ENCODE measurements around the gene SCML2.
A peak's percentile ranks its signal among the peaks of the same experiment; 100 is the strongest.
"Not testable (repeated sequence)": the region's sequence is repeated elsewhere in the genome, so short reads cannot be mapped to it uniquely, and the experiment has no call there.

The SCML2 gene

GRCh38 chrX:18354369-18355223 is at the start of gene SCML2:
Gene SCML2 (minus strand): TSS chrX:18354688. CDS start chrX:18334071, 20,617 bp downstream.
- DNase-seq (ENCODE audit: low spot score) = peak; percentile 45

GRCh38 chrX:18401848-18402213 is 47.3 kb upstream of the SCML2 start:
- in situ Hi-C loops (cut with MboI; ENCODE audit: low sequenced_read_pairs, unreplicated experiment) = no loop called here
- TF ChIP-seq, protein P1, sequence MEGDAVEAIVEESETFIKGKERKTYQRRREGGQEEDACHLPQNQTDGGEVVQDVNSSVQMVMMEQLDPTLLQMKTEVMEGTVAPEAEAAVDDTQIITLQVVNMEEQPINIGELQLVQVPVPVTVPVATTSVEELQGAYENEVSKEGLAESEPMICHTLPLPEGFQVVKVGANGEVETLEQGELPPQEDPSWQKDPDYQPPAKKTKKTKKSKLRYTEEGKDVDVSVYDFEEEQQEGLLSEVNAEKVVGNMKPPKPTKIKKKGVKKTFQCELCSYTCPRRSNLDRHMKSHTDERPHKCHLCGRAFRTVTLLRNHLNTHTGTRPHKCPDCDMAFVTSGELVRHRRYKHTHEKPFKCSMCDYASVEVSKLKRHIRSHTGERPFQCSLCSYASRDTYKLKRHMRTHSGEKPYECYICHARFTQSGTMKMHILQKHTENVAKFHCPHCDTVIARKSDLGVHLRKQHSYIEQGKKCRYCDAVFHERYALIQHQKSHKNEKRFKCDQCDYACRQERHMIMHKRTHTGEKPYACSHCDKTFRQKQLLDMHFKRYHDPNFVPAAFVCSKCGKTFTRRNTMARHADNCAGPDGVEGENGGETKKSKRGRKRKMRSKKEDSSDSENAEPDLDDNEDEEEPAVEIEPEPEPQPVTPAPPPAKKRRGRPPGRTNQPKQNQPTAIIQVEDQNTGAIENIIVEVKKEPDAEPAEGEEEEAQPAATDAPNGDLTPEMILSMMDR (IDR thresholded peaks at IDR 0.05; ENCODE audit: borderline replicate concordance, control extremely low read depth, extremely low read depth, insufficient read depth, missing control alignments) = no peak
- DNase-seq (ENCODE audit: low spot score) = no peak

More at GRCh38 chrX:18354369-18355223, at the start of gene SCML2:
- in situ Hi-C loops (cut with MboI; ENCODE audit: low sequenced_read_pairs, unreplicated experiment) = no loop called here
- TF ChIP-seq, protein P1 (IDR thresholded peaks at IDR 0.05; ENCODE audit: borderline replicate concordance, control extremely low read depth, extremely low read depth, insufficient read depth, missing control alignments) = no peak

GRCh38 chrX:18394477-18394876 is 40.0 kb upstream of the SCML2 start:
- in situ Hi-C loops (cut with MboI; ENCODE audit: low sequenced_read_pairs, unreplicated experiment) = loop anchor here (5.0 to 25.0 kb wide), 2 partner anchors 618 to 938 kb away; no protein-coding TSS in a partner anchor
- DNase-seq (ENCODE audit: low spot score) = no peak

GRCh38 chrX:18390941-18391538 is 36.6 kb upstream of the SCML2 start:
- TF ChIP-seq, protein P1 (IDR thresholded peaks at IDR 0.05; ENCODE audit: borderline replicate concordance, control extremely low read depth, extremely low read depth, insufficient read depth, missing control alignments) = peak; percentile 70
- in situ Hi-C loops (cut with MboI; ENCODE audit: low sequenced_read_pairs, unreplicated experiment) = loop anchor here (5.0 to 25.0 kb wide), 2 partner anchors 621 to 941 kb away; no protein-coding TSS in a partner anchor
- DNase-seq (ENCODE audit: low spot score) = peak; percentile 56

More at GRCh38 chrX:18394477-18394876, 40.0 kb upstream of the SCML2 start:
- TF ChIP-seq, protein P1 (IDR thresholded peaks at IDR 0.05; ENCODE audit: borderline replicate concordance, control extremely low read depth, extremely low read depth, insufficient read depth, missing control alignments) = no peak

DNA sequence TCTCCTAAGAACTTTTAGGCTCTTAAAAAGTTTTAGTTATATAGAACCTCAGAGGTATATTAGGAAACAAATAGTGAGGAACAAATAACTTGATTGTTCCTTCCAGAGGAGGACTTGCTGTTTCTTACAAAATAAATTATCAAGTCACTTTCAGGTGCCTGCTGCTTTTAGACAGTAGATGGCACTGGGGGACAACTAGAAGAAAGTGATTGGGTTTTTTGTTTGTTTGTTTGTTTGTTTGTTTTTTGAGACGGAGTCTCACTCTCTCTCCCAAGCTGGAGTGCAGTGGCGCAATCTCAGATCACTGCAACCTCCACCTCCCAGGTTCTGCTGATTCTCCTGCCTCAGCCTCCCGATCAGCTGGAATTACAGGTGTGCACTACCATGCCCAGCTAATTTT is 35.5 kb upstream of the SCML2 start:
- in situ Hi-C loops (cut with MboI; ENCODE audit: low sequenced_read_pairs, unreplicated experiment) = loop anchor here (5.0 to 25.0 kb wide), 2 partner anchors 622 to 942 kb away; no protein-coding TSS in a partner anchor
- TF ChIP-seq, protein P1 (IDR thresholded peaks at IDR 0.05; ENCODE audit: borderline replicate concordance, control extremely low read depth, extremely low read depth, insufficient read depth, missing control alignments) = no peak
- DNase-seq (ENCODE audit: low spot score) = no peak

DNA sequence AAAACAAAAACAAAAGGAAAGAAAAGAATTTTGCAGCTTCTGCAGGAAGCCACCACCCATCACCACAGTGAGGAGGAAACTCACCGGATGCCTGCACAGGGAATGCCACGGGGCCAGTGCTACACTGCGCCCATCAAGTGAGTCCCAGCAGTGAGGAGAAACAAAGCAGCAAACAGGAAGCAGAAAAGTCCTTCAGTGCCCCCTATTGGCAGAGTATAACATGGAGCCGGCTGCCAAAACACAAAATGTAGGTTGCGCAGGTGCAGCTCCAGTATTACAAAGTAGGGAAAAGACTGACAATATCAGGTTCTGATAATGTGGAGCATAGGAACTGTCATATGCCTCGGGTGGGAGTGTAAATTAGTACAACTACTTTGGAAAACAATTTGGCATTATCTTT is 23.3 kb upstream of the SCML2 start:
- peak; percentile 36 for DNase-seq (ENCODE audit: low spot score)
- TF ChIP-seq, protein P1 (IDR thresholded peaks at IDR 0.05; ENCODE audit: borderline replicate concordance, control extremely low read depth, extremely low read depth, insufficient read depth, missing control alignments) = peak; percentile 45
- in situ Hi-C loops (cut with MboI; ENCODE audit: low sequenced_read_pairs, unreplicated experiment) = loop anchor here (25.0 kb wide), 1 partner anchor 635 kb away; no protein-coding TSS in a partner anchor

DNA sequence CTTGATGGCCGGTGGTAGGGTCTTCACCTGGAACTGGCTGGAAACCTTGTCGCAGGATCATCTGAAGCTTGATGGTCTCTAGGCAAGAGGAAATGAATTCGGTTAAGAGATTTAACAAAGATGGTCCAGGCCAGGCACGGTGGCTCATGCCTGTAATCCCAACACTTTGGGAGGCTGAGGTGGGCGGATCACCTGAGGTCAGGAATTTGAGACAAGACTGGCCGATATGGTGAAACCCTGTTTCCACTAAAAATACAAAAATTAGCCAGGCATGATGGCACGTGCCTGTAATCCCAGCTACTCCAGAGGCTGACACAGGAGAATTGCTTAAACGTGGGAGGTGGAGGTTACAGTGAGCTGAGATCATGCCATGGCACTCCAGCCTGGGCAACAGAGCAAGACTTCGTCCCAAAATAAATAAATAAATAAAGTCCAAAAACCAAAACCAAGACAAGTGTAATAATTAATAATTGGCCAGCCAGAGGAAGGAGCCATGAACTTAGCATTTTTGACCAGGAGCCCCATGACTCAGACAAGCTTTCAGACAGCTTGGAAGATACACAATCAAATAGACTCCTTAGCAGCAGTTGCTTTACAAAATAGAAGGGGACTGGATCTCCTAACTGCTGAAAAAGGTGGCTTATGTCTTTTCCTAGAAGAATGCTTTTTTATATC is 20.8 kb upstream of the SCML2 start:
- not testable (repeated sequence) for DNase-seq (ENCODE audit: low spot score)
- in situ Hi-C loops (cut with MboI; ENCODE audit: low sequenced_read_pairs, unreplicated experiment) = loop anchor here (25.0 kb wide), 1 partner anchor 637 kb away; no protein-coding TSS in a partner anchor

DNA sequence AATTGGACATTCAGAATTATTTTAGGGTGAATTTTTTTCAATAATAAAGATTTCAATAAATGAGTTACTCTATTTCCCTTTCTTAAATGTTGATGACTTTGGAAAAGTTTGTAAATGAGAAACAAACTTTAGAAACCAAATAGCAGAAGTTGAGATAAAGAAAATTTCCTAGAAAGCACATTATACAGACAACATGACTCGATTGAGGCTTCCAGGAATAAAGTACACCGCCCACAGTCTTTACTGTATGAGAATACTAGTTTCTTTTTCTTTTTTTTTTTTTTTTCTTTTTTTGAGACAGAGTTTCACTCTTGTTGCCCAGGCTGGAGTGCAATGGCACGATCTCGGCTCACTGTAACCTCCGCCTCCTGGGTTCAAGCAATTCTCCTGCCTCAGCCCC is 14.6 kb upstream of the SCML2 start:
- in situ Hi-C loops (cut with MboI; ENCODE audit: low sequenced_read_pairs, unreplicated experiment) = not testable (repeated sequence)

More for the DNA sequence above, 14.6 kb upstream of the SCML2 start:
- not testable (repeated sequence) for DNase-seq (ENCODE audit: low spot score)

All from GM13976 (cell line).